Measurements from ENCODE around the gene LIMK1.
A peak's percentile ranks its signal among the peaks of the same experiment; 100 is the strongest.

Gene LIMK1

GRCh38 chr7:74053589-74054186, 29.9 kb upstream of the LIMK1 start:
- no peak for DNase-seq

DNA sequence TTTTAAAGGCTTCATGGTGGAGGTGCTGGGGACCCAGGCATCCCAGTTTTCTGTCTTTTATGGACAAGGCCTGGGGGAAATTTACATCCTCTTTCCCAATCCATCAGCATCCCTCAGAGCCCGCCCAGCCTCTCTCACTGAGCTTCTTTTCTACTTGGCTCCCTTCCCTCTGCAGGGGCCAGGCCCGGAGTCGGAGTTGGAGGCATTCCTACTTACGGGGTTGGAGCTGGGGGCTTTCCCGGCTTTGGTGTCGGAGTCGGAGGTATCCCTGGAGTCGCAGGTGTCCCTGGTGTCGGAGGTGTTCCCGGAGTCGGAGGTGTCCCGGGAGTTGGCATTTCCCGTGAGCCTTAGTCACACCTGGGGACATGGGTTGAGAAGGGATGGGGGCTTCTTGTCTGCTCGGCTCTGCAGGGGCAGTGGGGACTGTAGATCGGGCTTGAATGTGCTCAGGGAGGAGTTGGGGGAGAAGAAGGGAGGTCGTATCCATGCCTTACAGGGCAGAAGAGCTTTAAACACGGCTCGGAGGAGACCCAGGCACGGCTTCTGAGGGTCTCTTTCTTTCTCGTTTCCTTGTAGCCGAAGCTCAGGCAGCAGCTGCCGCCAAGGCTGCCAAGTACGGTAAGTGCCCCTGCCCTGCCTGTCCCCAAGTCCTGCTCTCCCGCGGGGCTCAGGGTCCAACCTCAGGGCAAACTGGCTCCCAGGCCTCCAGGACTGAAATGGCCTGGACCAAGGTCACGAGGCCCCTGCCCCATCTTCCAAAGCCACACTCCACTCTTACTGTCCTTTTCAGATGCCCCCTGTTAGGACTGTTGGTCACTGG, 27.3 kb upstream of the LIMK1 start:
- no peak for DNase-seq

DNA sequence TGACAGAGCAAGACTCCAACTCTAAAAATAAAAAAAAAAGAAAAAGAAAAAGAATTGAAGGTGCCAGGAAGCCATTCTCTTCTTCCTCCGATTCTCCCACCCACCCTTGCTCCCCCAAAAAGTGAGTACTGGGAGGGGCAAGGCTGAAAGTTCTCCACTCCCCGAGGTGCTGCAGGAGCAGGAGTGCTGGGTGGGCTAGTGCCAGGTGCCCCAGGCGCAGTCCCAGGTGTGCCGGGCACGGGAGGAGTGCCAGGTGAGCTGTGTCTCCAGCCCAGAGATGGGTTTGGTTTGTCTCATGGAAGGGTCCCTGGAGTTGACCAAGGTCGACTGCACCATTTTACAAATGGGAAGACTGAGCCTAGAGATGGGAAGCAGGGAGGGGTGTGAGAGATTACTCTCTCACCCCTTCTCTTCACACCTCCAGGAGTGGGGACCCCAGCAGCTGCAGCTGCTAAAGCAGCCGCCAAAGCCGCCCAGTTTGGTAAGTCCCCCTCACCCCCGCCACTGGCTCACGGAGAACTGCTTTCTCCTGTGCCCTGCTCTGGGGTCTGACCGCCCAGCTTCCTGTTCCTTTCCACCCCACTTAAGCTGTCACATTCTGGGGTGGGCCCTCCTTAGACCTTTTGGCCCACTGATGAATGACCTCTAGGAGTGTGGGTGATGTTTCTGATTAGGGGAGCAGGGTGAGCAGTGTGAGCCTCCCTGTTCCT, 26.2 kb upstream of the LIMK1 start:
- no peak for DNase-seq

GRCh38 chr7:74057987-74058386, 25.6 kb upstream of the LIMK1 start:
- no peak for DNase-seq

DNA sequence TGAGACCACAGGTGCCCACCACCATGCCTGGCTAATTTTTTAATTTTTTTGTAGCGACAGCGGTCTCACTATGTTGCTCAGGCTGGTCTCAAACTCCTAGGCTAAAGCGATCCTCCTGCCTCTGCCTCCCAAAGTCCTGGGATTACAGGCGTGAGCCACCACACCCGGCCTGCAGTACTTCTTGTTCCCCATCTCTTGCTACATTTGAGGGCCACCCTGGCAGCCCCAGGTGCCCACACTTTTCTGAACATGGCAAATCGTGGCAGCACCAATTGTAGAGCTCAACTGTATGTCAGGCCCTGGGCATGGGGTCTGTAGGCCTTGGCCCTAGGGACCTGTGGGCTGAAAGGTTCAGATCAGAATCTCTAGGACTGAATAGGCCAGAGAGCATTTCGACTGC, 25.1 kb upstream of the LIMK1 start:
- DNase-seq, result no peak

DNA sequence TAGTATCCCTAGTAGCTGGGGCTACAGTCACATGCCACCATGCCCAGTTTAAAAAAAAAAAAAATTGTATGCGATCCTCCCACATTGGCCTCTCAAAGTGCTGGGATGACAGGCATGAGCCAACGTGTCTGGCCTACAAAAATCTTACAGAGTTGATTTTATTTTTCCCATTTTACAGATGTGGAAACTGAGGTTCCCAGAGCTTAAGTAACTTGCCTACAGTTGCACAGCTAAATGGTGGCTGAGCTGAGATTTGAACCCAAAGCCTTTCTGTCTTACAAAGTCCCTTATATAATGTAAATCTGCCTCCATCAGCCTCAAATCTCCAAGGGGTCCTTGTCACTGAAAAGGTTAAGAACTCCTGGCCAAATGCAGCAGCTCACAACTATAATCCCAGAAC, 24.6 kb upstream of the LIMK1 start:
- no peak for DNase-seq

GRCh38 chr7:74059681-74060588, 23.7 kb upstream of the LIMK1 start:
- DNase-seq, result no peak

- peak; percentile 41 for DNase-seq
Observed at GRCh38 chr7:74061840-74062539, 21.6 kb upstream of the LIMK1 start.

DNA sequence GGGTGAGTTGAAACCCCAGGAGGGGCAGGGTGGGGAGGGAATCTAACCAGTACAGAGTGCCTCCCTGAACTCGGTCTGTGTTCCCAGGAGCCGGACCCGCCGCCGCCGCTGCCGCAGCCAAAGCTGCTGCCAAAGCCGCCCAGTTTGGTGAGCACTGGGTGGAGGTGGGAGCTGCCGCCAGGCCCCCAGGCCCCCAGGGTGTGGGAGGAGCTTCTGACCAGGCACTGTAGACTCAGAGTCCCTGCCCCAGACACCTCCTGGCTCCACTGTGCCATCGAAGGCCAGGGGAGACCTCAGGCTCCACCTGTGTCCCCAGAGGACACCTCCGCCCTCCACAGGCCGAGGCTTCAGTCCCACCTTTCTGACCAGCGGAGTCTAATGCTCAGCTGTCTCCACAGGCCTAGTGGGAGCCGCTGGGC, 20.4 kb upstream of the LIMK1 start:
- DNase-seq, result no peak

GRCh38 chr7:74063646-74064045, 20.0 kb upstream of the LIMK1 start:
- no peak for DNase-seq

GRCh38 chr7:74064696-74065095, 18.9 kb upstream of the LIMK1 start:
- no peak for DNase-seq

DNA sequence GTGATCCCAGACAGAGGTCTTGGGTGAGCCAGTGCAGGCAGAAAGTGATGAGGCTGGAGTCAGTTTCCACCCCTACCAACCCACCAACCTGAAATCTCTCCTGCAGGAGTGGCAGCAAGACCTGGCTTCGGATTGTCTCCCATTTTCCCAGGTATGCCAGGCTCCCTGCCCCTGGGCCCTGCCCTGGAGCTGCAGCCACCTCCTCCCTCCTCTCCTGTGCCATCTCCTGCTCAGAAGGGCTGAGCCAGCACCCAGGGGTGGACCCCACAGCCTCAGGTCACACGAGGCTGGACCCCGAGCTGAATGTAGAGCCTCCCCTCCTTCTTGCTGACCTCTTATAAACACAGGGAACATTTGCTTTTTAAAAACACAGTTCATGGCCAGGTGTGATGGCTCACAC, 17.0 kb upstream of the LIMK1 start:
- DNase-seq, result no peak

DNA sequence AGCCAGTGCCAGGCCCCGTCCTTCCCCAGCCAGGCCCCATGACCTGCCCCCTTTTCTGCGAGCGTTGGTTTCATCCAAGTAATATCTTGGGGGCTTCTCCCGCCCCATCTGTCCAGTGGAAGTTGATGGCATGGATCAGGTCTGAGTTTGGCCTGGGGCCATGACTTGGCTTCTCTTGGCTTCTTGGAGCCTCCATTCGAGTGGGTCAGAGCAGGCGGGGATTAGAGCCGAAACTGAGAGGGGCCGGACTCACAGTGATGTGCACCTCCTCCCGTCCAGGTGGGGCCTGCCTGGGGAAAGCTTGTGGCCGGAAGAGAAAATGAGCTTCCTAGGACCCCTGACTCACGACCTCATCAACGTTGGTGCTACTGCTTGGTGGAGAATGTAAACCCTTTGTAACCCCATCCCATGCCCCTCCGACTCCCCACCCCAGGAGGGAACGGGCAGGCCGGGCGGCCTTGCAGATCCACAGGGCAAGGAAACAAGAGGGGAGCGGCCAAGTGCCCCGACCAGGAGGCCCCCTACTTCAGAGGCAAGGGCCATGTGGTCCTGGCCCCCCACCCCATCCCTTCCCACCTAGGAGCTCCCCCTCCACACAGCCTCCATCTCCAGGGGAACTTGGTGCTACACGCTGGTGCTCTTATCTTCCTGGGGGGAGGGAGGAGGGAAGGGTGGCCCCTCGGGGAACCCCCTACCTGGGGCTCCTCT, 15.1 kb upstream of the LIMK1 start:
- DNase-seq, result no peak

- no peak for DNase-seq
Observed at GRCh38 chr7:74069086-74069541, 14.5 kb upstream of the LIMK1 start.

GRCh38 chr7:74069790-74070618, 13.6 kb upstream of the LIMK1 start:
- DNase-seq, result no peak

GRCh38 chr7:74070619-74070921, 13.0 kb upstream of the LIMK1 start:
- no peak for DNase-seq

DNA sequence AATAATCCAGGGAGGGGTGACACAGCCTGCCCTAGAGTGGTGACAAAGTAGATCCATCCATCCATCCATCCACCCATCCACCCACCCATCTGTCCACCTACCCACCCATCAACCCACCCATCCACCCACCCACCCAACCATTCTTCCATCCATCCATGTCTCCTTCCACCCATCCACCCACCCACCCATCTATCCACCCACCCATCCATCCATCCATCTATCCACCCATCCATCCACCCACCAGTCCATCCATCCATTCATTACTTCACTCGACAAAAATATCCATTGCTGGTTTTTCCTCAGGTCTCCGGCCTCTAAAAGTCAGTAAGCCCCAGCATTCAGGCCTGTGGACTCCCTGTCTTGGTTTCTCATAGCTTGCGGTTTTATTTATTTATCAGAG, 12.5 kb upstream of the LIMK1 start:
- DNase-seq, result no peak

DNA sequence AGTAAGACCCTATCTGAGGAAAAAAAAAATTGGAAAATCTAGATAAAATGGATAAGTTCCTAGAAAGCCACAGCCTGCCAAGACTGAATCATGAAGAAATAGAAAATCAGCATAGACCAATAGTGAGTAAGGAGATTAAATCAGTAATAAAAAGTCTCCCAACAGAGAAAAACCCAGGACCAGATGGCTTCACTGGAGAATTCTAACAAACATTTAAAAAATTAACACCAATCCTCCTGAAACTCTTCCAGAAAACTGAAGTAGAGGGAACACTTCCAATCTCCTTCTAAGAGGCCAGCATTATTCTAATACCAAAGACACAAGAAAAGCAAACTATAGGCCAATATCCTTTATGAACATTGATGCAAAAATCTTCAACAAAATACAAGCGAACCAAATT, 8.8 kb upstream of the LIMK1 start:
- DNase-seq, result no peak

GRCh38 chr7:74078461-74078860, 5.1 kb upstream of the LIMK1 start:
- DNase-seq, result no peak

DNA sequence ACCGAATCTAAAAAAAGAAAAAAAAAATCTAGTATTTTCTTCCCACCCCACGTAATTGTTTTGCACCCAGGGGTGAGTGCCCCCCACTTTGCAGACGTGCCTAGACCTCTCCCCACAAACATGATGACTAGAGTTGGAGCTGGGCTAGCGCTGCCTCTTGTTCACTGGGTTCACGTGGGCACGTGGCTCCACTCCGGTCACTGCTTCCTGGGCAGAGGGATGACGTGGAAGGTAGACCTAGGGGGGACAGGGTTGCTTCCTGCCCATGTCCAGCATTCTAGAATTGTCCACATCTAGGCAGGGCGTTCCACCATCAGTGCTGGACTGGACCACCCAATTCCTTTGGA, 861 bp upstream of the LIMK1 start:
- DNase-seq, result no peak
